NCI-H1417 treated with DMSO at 0.1 percent for 48 hours (cell line): ENCODE measurements around the gene CST2.
"Not testable (repeated sequence)": the region's sequence is repeated elsewhere in the genome, so short reads cannot be mapped to it uniquely, and the experiment has no call there.

Experiments
- DNase-seq: peaks from one replicate; lab custom pipeline; 2025; lab: John Stamatoyannopoulos, UW

The CST2 gene

GRCh38 chr20:23810349-23810748, 16.2 kb downstream of the CST2 start:
- DNase-seq, result not testable (repeated sequence)

- DNase-seq, result no peak
These were observed 25.7 kb downstream of the CST2 start for GRCh38 chr20:23800865-23801264.

GRCh38 chr20:23799216-23799847, 27.2 kb downstream of the CST2 start:
- not testable (repeated sequence) for DNase-seq

- no peak for DNase-seq
These were observed 31.0 kb downstream of the CST2 start for GRCh38 chr20:23795526-23795925.

- no peak for DNase-seq
These were observed 31.7 kb downstream of the CST2 start for GRCh38 chr20:23794841-23795240.

GRCh38 chr20:23794065-23794464, 32.5 kb downstream of the CST2 start:
- DNase-seq, result no peak

GRCh38 chr20:23783447-23783846, 43.1 kb downstream of the CST2 start:
- no peak for DNase-seq

GRCh38 chr20:23782366-23782983, 44.1 kb downstream of the CST2 start:
- no peak for DNase-seq

- not testable (repeated sequence) for DNase-seq
These were observed 47.9 kb downstream of the CST2 start for GRCh38 chr20:23778676-23779075.

- not testable (repeated sequence) for DNase-seq
These were observed 49.1 kb downstream of the CST2 start for GRCh38 chr20:23777380-23777779.

GRCh38 chr20:23776067-23776771, 50.3 kb downstream of the CST2 start:
- no peak for DNase-seq

GRCh38 chr20:23774081-23774480, 52.4 kb downstream of the CST2 start:
- DNase-seq, result no peak
